SU-DHL-6 (cell line): ENCODE results near the gene NAA15.

ENCODE experiments used
- H2AFZ ChIP-seq: fragments of 200-600 bp; sonication (generic); 2 replicates; pipeline ENCODE4 v1.6.1; 2014; ENCODE audit warnings: low read depth, mild to moderate bottlenecking, moderate library complexity, mixed read lengths, antibody characterized with exemption, low read length; ENCODE audit not compliant: severe bottlenecking
- H3F3A ChIP-seq: fragments of 200-600 bp; shearing (Covaris generic); 2 replicates; pipeline ENCODE4 v1.6.0; 2016; ENCODE audit warnings: antibody characterized with exemption, mild to moderate bottlenecking; ENCODE audit not compliant: insufficient read depth
- H3K27ac ChIP-seq: fragments of 200-600 bp; sonication (generic); 2 replicates; pipeline ENCODE4 v1.5.1; 2016; ENCODE audit warnings: low read depth, mild to moderate bottlenecking, low read length, moderate library complexity, mixed read lengths
- H3K27me3 ChIP-seq: fragments of 200-600 bp; sonication (generic), shearing (Covaris generic); 2 replicates; pipeline ENCODE4 v1.6.0; 2014; ENCODE audit warnings: mild to moderate bottlenecking, low read length
- H3K36me3 ChIP-seq: fragments of 200-600 bp; sonication (generic); 2 replicates; pipeline ENCODE4 v1.6.1; 2014; ENCODE audit warnings: mild to moderate bottlenecking, low read length, mixed read lengths
- H3K4me2 ChIP-seq: fragments of 300-600, 200-600 bp; shearing (Covaris generic), sonication (generic); 2 replicates; pipeline ENCODE4 v1.6.0; 2014; ENCODE audit warnings: low read length, low read depth, mild to moderate bottlenecking; ENCODE audit not compliant: poor library complexity, severe bottlenecking
- H3K4me3 ChIP-seq: fragments of 200-600 bp; sonication (generic); 2 replicates; pipeline ENCODE4 v1.5.1; 2014; ENCODE audit warnings: antibody characterized with exemption, low read length, mild to moderate bottlenecking, mixed read lengths; ENCODE audit not compliant: insufficient read depth, poor library complexity, severe bottlenecking
- H3K79me2 ChIP-seq: fragments of 200-600 bp; sonication (generic); 2 replicates; pipeline ENCODE4 v1.6.1; 2014; ENCODE audit warnings: mild to moderate bottlenecking, low read length, moderate library complexity; ENCODE audit not compliant: insufficient read depth
- H3K9ac ChIP-seq: fragments of 200-600 bp; sonication (generic); 2 replicates; pipeline ENCODE4 v1.7.0; 2014; ENCODE audit warnings: mild to moderate bottlenecking, low read length
- H3K9me2 ChIP-seq: fragments of 200-600 bp; sonication (generic); replicated peaks from 2 replicates; pipeline ENCODE4 v1.6.1; 2014; ENCODE audit warnings: low read length; ENCODE audit not compliant: insufficient read depth
- H3K9me3 ChIP-seq: fragments of 200-600 bp; sonication (generic); 2 replicates; pipeline ENCODE4 v1.6.1; 2014; ENCODE audit warnings: low read length, mixed read lengths; ENCODE audit not compliant: insufficient read depth
- H4K20me1 ChIP-seq: fragments of 200-600 bp; sonication (generic); 2 replicates; pipeline ENCODE4 v1.6.1; 2014; ENCODE audit warnings: low read depth, mild to moderate bottlenecking, antibody characterized with exemption, low read length, moderate library complexity, mixed read lengths
- EZH2phosphoT487 ChIP-seq: fragments of 200-600 bp; sonication (generic), shearing (Covaris generic); conservative IDR thresholded peaks from 2 replicates; pipeline ENCODE4 v1.6.1; 2018; ENCODE audit warnings: mild to moderate bottlenecking, antibody characterized with exemption, low read length, moderate library complexity, mixed read lengths
- TF ChIP-seq, protein P1 (sequence below): fragments of 200-600 bp; sonication (generic); IDR thresholded peaks from one replicate; pipeline ENCODE4 v1.5.1; 2017; ENCODE audit warnings: antibody characterized with exemption, mild to moderate bottlenecking, low read length, moderate library complexity; ENCODE audit not compliant: insufficient read depth, poor library complexity, severe bottlenecking

The NAA15 gene

DNA sequence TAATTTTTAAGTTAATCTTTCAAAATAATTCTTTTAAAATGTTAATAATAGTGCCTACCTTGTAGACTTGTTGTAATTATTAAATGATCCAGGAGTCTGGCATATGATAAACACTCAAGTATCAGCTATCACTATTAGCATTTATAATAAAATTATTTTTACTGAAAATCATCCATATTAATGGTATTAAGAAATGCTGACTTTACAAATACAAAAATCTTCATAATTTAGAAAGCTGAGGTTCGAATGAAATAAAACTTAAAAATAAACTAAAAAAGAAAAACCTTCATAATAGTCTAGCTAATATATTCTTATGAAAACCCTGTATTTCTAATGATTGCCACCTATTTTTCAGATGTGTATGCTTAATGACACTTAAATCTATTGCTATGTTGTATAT is 26.5 kb upstream of the NAA15 start:
- H3K27ac ChIP-seq: no peak overlapping the region
- H3K4me2 ChIP-seq: no peak overlapping the region
- no peak overlapping the region for H2AFZ ChIP-seq
- no peaks in the 10 kb centered on the region for H3F3A ChIP-seq
- no peaks in the 10 kb centered on the region for H3K9me2 ChIP-seq
- TF ChIP-seq, protein P1, sequence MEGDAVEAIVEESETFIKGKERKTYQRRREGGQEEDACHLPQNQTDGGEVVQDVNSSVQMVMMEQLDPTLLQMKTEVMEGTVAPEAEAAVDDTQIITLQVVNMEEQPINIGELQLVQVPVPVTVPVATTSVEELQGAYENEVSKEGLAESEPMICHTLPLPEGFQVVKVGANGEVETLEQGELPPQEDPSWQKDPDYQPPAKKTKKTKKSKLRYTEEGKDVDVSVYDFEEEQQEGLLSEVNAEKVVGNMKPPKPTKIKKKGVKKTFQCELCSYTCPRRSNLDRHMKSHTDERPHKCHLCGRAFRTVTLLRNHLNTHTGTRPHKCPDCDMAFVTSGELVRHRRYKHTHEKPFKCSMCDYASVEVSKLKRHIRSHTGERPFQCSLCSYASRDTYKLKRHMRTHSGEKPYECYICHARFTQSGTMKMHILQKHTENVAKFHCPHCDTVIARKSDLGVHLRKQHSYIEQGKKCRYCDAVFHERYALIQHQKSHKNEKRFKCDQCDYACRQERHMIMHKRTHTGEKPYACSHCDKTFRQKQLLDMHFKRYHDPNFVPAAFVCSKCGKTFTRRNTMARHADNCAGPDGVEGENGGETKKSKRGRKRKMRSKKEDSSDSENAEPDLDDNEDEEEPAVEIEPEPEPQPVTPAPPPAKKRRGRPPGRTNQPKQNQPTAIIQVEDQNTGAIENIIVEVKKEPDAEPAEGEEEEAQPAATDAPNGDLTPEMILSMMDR: no peak
- no peak for TF ChIP-seq EZH2phosphoT487
- no peaks in the 10 kb centered on the region for H3K36me3 ChIP-seq
- no peaks in the 10 kb centered on the region for H4K20me1 ChIP-seq
- H3K27me3 ChIP-seq: no peaks in the 10 kb centered on the region
- H3K9me3 ChIP-seq: no peaks in the 10 kb centered on the region
- no peak overlapping the region for H3K4me3 ChIP-seq
- H3K9ac ChIP-seq: no peak overlapping the region
- H3K79me2 ChIP-seq: no peaks in the 10 kb centered on the region

DNA sequence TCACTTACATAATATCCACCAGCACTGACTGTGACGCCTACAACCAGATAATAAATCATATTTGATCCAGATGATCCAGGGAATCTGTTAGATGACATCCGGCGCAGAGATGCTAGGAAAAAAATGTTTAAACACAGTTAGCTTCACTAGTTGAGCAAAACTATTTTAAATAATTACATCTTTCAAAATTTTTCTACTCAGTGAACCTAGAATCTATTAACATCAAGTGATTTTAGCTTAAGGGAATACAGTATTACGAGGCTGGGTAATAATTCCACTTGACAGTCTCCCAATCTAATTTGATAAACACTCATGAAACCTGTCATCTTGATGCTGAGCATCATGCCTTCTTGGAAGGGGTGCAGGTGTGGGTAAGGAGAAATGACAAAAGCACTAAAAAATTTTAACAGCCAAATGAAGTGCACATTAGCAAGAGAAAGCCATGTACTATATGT is 26.0 kb upstream of the NAA15 start:
- Histone ChIP-seq H3K4me3 (no peak overlapping the region), H3K36me3 (no peaks in the 10 kb centered on the region), H3K9me3 (no peaks in the 10 kb centered on the region), H3K27ac (no peak overlapping the region), H3K4me2 (no peak overlapping the region), H3F3A (no peaks in the 10 kb centered on the region), H4K20me1 (no peaks in the 10 kb centered on the region), H3K9me2 (no peaks in the 10 kb centered on the region), H3K27me3 (no peaks in the 10 kb centered on the region), H3K79me2 (no peaks in the 10 kb centered on the region), H3K9ac (no peak overlapping the region), H2AFZ (no peak overlapping the region)
- TF ChIP-seq, protein P1: no peak
- TF ChIP-seq EZH2phosphoT487: no peak

DNA sequence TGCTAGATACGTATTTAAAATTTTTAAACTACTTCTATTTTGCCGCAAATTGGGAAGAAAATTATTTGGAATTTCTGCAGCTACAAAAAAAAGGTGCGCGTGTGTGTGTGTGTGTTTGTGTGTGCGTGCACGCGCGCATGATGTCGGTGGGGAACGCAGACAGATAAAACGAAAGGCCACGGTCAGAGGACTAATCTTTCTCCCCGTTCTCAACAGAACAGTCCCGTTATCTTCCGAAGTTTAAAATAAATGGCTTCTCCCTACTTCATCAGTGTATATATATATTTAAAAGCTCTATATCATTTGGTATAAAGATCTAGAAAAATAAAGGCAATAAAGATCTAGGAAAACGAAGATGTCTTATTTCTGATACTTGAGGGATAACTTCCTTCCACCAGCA is 22.8 kb upstream of the NAA15 start:
- H3K27me3 ChIP-seq: no peaks in the 10 kb centered on the region
- H3K9me3 ChIP-seq: no peaks in the 10 kb centered on the region
- H3K79me2 ChIP-seq: no peaks in the 10 kb centered on the region
- H3K9me2 ChIP-seq: no peaks in the 10 kb centered on the region
- H3F3A ChIP-seq: no peaks in the 10 kb centered on the region
- H3K4me2 ChIP-seq: no peak overlapping the region
- no peaks in the 10 kb centered on the region for H4K20me1 ChIP-seq
- H3K36me3 ChIP-seq: no peaks in the 10 kb centered on the region
- no peak overlapping the region for H3K9ac ChIP-seq
- H3K4me3 ChIP-seq: no peak overlapping the region
- no peak overlapping the region for H3K27ac ChIP-seq
- TF ChIP-seq, protein P1: no peak
- no peak for TF ChIP-seq EZH2phosphoT487
- no peak overlapping the region for H2AFZ ChIP-seq
